ENCODE results near the gene MAP3K3.

The MAP3K3 gene

DNA sequence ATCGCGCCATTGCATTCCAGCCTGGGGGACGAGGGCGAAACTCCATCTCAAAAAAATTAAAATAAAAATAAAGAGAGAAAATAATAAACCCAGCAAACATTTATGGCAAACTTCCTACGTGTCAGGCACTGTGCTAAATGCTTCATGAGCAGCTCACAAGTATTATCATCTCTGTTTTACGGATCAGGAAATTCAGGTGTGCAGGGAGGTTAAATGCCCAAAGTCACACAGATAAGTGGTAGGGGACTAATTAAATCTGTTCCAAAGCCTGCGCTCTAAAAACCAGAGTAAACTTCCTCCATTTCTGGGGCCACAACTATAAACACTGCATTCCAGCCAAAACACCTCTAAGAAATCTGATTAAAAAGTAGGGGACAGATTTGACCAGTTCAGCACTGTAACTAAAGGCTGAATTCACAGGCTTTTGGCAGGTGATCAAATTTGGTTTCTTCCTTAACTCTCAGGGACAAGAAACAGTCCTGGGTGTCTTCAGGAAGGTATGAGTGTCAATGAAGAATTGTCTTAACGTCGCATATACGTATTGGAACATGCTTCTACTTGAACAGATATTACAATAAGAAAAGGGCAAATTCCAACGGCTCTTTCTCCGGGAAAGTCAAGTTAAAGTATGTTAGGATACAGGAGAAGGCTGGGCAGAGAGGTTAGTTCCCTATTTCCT is 118.4 kb downstream of the MAP3K3 start:
- DNase-seq (ENCODE audit: low spot score), result no peak
- TF ChIP-seq, protein P1, sequence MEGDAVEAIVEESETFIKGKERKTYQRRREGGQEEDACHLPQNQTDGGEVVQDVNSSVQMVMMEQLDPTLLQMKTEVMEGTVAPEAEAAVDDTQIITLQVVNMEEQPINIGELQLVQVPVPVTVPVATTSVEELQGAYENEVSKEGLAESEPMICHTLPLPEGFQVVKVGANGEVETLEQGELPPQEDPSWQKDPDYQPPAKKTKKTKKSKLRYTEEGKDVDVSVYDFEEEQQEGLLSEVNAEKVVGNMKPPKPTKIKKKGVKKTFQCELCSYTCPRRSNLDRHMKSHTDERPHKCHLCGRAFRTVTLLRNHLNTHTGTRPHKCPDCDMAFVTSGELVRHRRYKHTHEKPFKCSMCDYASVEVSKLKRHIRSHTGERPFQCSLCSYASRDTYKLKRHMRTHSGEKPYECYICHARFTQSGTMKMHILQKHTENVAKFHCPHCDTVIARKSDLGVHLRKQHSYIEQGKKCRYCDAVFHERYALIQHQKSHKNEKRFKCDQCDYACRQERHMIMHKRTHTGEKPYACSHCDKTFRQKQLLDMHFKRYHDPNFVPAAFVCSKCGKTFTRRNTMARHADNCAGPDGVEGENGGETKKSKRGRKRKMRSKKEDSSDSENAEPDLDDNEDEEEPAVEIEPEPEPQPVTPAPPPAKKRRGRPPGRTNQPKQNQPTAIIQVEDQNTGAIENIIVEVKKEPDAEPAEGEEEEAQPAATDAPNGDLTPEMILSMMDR (IDR thresholded peaks at IDR 0.05; ENCODE audit: extremely low read depth, missing control alignments), result no peak

DNA sequence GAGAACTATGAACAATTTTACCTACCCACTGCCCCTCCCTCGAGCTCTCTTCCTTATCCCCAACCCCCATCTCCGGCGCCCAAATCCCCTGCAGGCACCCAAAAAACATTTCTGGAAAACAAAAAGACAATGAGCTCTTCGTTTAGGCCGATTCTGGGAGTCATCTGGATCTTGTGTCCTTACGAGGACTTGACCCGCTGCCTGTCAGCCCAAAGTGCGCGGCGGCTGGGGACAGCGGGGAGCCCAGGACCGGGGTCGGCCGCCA is 118.9 kb downstream of the MAP3K3 start:
- peak; percentile 10 for DNase-seq (ENCODE audit: low spot score)
- TF ChIP-seq, protein P1 (IDR thresholded peaks at IDR 0.05; ENCODE audit: extremely low read depth, missing control alignments), result no peak

DNA sequence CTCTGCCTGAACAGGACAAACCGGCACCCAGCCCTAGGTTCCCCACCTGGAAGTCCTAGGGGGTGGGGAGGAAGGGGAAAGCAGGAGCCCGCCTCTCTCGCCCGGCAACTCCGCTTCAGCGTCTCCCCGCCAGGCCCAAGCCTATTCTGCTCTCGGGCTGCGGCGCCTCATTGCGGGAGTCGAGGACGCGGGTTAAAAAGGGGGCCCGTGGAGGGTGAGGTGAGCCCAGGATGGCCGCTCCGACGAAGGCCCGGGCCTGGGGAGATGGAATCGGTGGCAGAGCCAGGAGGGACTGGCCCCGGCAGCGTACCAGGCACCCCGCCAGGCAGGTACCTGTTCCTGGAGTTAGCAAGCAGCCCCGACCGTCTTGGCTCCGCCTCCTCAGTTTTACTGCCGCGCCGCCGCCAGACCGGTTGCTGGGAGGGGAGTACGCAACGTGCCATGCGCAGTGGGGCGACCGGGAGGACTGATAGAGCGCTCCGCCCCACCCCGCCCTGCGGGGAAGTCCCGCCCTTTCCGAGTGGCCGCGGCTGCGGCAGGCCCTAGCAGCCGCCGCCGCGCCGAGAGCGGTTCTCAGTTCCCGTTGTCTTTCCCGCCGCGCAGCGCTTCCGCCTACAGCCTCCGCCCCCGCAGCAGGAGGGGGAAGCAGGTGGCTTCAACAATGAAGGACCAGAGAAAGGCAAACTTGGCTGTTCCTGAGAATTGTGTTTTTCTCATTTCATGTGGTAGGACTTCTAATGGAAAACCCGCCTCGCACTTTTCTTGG is 119.4 kb downstream of the MAP3K3 start, which contains the start of gene STRADA:
Gene STRADA, minus strand, starts transcription at position 392 of the 766 bp plus-strand sequence. CDS start 13,430 bp downstream, outside the sequence.
- TF ChIP-seq, protein P1 (IDR thresholded peaks at IDR 0.05; ENCODE audit: extremely low read depth, missing control alignments), result no peak
- DNase-seq (ENCODE audit: low spot score), result peak; percentile 94

Data from GM20000 (cell line).